Suprapubic skin (tissue), 4 donors: ENCODE measurements around the gene CLBA1. TPM values are rescaled to one million over a fixed set of nuclear protein-coding genes. Genes with fewer than 3 reads are reported as not detected.

Experiments used
- DNase-seq, 2 donors: peaks; one replicate each; pipeline ENCODE4 v3.0.0-alpha.2; 2019; ENCODE audit warnings: low spot score in 2 of 2
- H3K27ac ChIP-seq: fragments of 200-600 bp; sonication (generic); one replicate; pipeline ENCODE4 v1.5.1; 2019
- H3K27me3 ChIP-seq: fragments of 200-600 bp; sonication (generic); one replicate; pipeline ENCODE4 v1.5.1; 2019
- H3K36me3 ChIP-seq: fragments of 200-600 bp; sonication (generic); one replicate; pipeline ENCODE4 v1.5.1; 2019
- H3K4me1 ChIP-seq: fragments of 200-600 bp; sonication (generic); one replicate; pipeline ENCODE4 v1.5.1; 2019
- H3K4me3 ChIP-seq: fragments of 200-600 bp; sonication (generic); one replicate; pipeline ENCODE4 v1.5.1; 2019; ENCODE audit warnings: mild to moderate bottlenecking
- H3K9me3 ChIP-seq: fragments of 200-600 bp; sonication (generic); one replicate; pipeline ENCODE4 v1.5.1; 2019
- CTCF ChIP-seq, 2 donors: fragments of 200-600 bp in 1 of 2; fragments of 450-650 bp in 1 of 2; sonication (generic) in 1 of 2; IDR thresholded peaks; one replicate each; pipeline ENCODE4 v1.5.1; 2016 to 2019; ENCODE audit warnings: antibody characterized with exemption in 2 of 2, mild to moderate bottlenecking in 1 of 2, moderate library complexity in 1 of 2
- EP300 ChIP-seq: sonication (generic); formaldehyde crosslinking; IDR thresholded peaks from one replicate; pipeline ENCODE4 v1.6.1; 2017; ENCODE audit warnings: antibody characterized with exemption
- POLR2A ChIP-seq, 2 donors: fragments of 450-650 bp; IDR thresholded peaks; one replicate each; pipeline ENCODE4 v1.6.1; 2017; ENCODE audit warnings: antibody characterized with exemption in 2 of 2, mild to moderate bottlenecking in 2 of 2, moderate library complexity in 2 of 2
- POLR2AphosphoS5 ChIP-seq, 3 donors: sonication (generic); formaldehyde crosslinking; IDR thresholded peaks; one replicate each; pipeline ENCODE4 v1.6.1; 2017; ENCODE audit warnings: antibody characterized with exemption in 3 of 3
- WGBS: methylation state at CpG from one replicate; pipeline ENCODE4 v1.1.5; 2018; 5-methylcytosine and 5-hydroxymethylcytosine counted together
- total RNA-seq, 4 donors: library from RNA; depleted of rRNA; stranded (reverse); fragments of >200 nt; gene quantifications; one replicate each; pipeline ENCODE4 v1.1.0, GENCODE V29; 2016

CLBA1 gene
- total RNA-seq, 4 donors from 2014 or later: 6.3 to 10.9 (median 9.1) TPM

GRCh38 chr14:105007593-105008264 lies 22.1 kb downstream of the CLBA1 start:
- Histone ChIP-seq H3K4me3 (no peak overlapping the region), H3K36me3 (peaks cover 57% of the 10 kb centered on the region), H3K27me3 (no peaks in the 10 kb centered on the region), H3K9me3 (no peaks in the 10 kb centered on the region), H3K4me1 (peaks cover 8% of the 10 kb centered on the region), H3K27ac (no peak overlapping the region)
- DNase-seq: no peak
- 94% methylated on average over 14 of the region's 19 CpGs for WGBS
- TF ChIP-seq POLR2A (IDR thresholded peaks at IDR 0.05) (no peak), CTCF (IDR thresholded peaks at IDR 0.05) (no peak), EP300 (no peak), POLR2AphosphoS5 (IDR thresholded peaks at IDR 0.05) (no peak)

DNA sequence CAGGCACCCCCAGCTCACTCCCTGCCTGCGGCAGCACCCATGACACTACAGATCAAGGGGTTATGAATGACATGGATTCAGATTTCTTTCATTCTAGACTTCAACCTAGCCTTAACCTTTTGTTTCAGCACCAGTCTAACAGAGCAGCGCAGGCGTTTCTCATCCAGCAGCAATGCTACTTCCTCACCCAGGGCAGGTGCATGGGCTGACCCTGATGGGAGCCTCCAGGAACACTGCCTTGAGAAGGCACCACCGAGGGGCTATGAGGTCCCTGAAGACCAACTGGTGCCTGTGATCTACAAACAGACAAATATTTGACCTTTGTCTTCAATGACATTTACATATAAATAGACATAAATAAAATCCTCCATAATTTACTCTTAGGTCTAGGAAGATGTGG lies 24.5 kb downstream of the CLBA1 start:
- H3K36me3 ChIP-seq: peaks cover 57% of the 10 kb centered on the region
- H3K4me1 ChIP-seq: peaks cover 30% of the 10 kb centered on the region
- no peak for TF ChIP-seq POLR2AphosphoS5 (IDR thresholded peaks at IDR 0.05)
- no peak for TF ChIP-seq EP300
- no peak for TF ChIP-seq POLR2A (IDR thresholded peaks at IDR 0.05)
- no peak for TF ChIP-seq CTCF (IDR thresholded peaks at IDR 0.05)
- DNase-seq: no peak
- no peaks in the 10 kb centered on the region for H3K9me3 ChIP-seq
- no peak overlapping the region for H3K4me3 ChIP-seq
- no peaks in the 10 kb centered on the region for H3K27me3 ChIP-seq
- WGBS: 90% methylated on average over 4 of the region's 4 CpGs
- no peak overlapping the region for H3K27ac ChIP-seq

DNA sequence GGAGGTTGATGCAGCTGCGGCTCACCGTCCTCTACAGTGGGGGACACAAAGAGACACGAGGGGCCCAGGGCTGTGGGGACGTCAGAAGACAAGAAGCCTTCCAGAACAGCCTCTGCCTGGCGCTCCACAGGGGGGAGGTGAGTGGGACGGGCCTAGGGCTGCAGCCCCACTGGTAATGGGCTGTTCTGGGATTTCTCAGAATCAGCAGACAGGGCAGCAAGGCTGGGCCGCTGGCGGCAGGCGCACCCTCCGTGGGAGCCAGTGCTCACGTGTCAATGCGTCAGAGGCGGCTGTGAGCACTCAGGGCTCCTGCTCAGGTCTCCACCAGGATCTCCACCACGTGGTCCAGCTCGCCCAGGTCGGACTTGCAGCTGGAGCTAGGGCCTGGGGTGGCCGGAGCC lies 25.3 kb downstream of the CLBA1 start:
- no peak for DNase-seq
- Histone ChIP-seq H3K36me3 (peaks cover 57% of the 10 kb centered on the region), H3K27ac (no peak overlapping the region), H3K9me3 (no peaks in the 10 kb centered on the region), H3K27me3 (no peaks in the 10 kb centered on the region), H3K4me3 (no peak overlapping the region), H3K4me1 (peaks cover 37% of the 10 kb centered on the region)
- 80% methylated on average over 17 of the region's 17 CpGs for WGBS
- TF ChIP-seq POLR2AphosphoS5 (IDR thresholded peaks at IDR 0.05): no peak
- TF ChIP-seq CTCF (IDR thresholded peaks at IDR 0.05): no peak
- TF ChIP-seq EP300: no peak
- no peak for TF ChIP-seq POLR2A (IDR thresholded peaks at IDR 0.05)

GRCh38 chr14:105011312-105011990 lies 25.9 kb downstream of the CLBA1 start:
- DNase-seq: no peak
- Histone ChIP-seq H3K27me3 (no peaks in the 10 kb centered on the region), H3K9me3 (no peaks in the 10 kb centered on the region), H3K4me1 (peaks cover 42% of the 10 kb centered on the region), H3K27ac (no peak overlapping the region), H3K36me3 (peaks cover 52% of the 10 kb centered on the region), H3K4me3 (no peak overlapping the region)
- no peak for TF ChIP-seq EP300
- no peak for TF ChIP-seq POLR2A (IDR thresholded peaks at IDR 0.05)
- TF ChIP-seq POLR2AphosphoS5 (IDR thresholded peaks at IDR 0.05): no peak
- 85% methylated on average over 26 of the region's 29 CpGs for WGBS

DNA sequence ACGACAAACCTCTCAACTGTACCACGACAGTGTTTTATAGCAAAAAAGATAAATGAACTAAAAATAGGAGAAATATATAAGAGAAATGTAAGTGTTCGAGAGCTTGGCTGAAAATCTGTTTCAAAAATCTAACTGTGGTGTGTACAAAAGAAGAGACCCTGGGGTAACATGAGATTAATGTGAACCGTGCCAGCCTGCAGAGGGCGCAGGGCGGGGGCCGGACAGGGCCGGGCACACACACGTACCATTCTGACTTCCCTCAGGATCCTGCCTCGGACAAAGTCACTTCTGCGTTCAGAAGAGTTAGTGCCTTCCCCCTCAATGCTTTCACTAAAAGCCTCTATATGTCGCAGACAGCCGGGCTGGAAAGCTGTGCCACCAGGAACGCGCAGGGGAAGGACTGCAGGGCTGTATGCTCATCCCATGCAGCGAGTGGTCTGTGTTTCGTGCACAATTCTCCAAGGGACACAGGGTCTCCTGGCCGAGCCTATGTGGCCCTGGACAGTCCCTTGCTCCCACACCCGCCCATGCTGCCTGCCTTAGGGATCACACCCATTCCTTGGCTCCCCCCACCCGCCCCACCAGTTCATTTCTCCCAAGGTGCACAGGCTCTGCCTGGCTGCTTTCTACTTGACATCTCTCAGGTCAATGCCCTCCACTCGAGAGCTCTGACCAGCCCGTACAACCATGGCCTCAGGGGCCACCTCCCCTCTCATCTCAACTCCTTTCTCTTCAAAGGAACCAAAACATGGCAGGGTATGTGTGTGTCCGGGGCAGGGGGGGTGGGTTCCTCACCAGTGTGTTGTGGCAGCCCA lies 26.8 kb downstream of the CLBA1 start:
- TF ChIP-seq POLR2AphosphoS5 (IDR thresholded peaks at IDR 0.05): no peak
- no peak for TF ChIP-seq POLR2A (IDR thresholded peaks at IDR 0.05)
- TF ChIP-seq CTCF (IDR thresholded peaks at IDR 0.05): peak in 1 of 2 donors; percentile 53
- no peak for TF ChIP-seq EP300
- 44% methylated on average over 15 of the region's 23 CpGs for WGBS
- H3K36me3 ChIP-seq: peaks cover 43% of the 10 kb centered on the region
- no peaks in the 10 kb centered on the region for H3K27me3 ChIP-seq
- no peaks in the 10 kb centered on the region for H3K9me3 ChIP-seq
- H3K4me1 ChIP-seq: peaks cover 45% of the 10 kb centered on the region
- no peak for DNase-seq
- no peak overlapping the region for H3K4me3 ChIP-seq
- no peak overlapping the region for H3K27ac ChIP-seq
